NCI-H187 (cell line): ENCODE data around the gene HSPA1A.

Source experiments
- DNase-seq, 2 experiments: peaks; one replicate each; lab custom pipeline; 2025; lab: John Stamatoyannopoulos, UW

Gene HSPA1A

GRCh38 chr6:31865205-31866118, 50.1 kb downstream of the HSPA1A start:
- DNase-seq: no peak
